HG02852 (cell line): Measurements from ENCODE around the gene ALDH3A1.

Experiments used
- ATAC-seq: cut with Tn5 transposase; IDR thresholded peaks from one replicate; pipeline ENCODE4 v1.9.1; 2021; ENCODE audit warnings: mild to moderate bottlenecking, moderate library complexity; ENCODE audit not compliant: unreplicated experiment

The ALDH3A1 gene

GRCh38 chr17:19742495-19742894 is 5.6 kb downstream of the ALDH3A1 start:
- no peak for ATAC-seq

- ATAC-seq, result no peak
Measured at GRCh38 chr17:19741832-19742457, 6.2 kb downstream of the ALDH3A1 start.

- ATAC-seq, result no peak
Measured at GRCh38 chr17:19740933-19741332, 7.2 kb downstream of the ALDH3A1 start.

- no peak for ATAC-seq
Measured at GRCh38 chr17:19739241-19740201, 8.6 kb downstream of the ALDH3A1 start.

- no peak for ATAC-seq
Measured at GRCh38 chr17:19738757-19739156, 9.3 kb downstream of the ALDH3A1 start.

GRCh38 chr17:19738073-19738449 is 10.0 kb downstream of the ALDH3A1 start:
- no peak for ATAC-seq

- ATAC-seq, result no peak
Measured at GRCh38 chr17:19737305-19738072, 10.6 kb downstream of the ALDH3A1 start.

- no peak for ATAC-seq
Measured at GRCh38 chr17:19736071-19736470, 12.0 kb downstream of the ALDH3A1 start.

GRCh38 chr17:19733953-19734526 is 14.1 kb downstream of the ALDH3A1 start:
- ATAC-seq, result no peak

- ATAC-seq, result no peak
Measured at GRCh38 chr17:19731626-19732025, 16.5 kb downstream of the ALDH3A1 start.

- no peak for ATAC-seq
Measured at GRCh38 chr17:19730843-19731242, 17.3 kb downstream of the ALDH3A1 start.

GRCh38 chr17:19729900-19730299 is 18.2 kb downstream of the ALDH3A1 start:
- no peak for ATAC-seq

GRCh38 chr17:19728084-19728495 is 20.0 kb downstream of the ALDH3A1 start:
- no peak for ATAC-seq

- ATAC-seq, result no peak
Measured at GRCh38 chr17:19727501-19728078, 20.5 kb downstream of the ALDH3A1 start.

- no peak for ATAC-seq
Measured at GRCh38 chr17:19726631-19727376, 21.3 kb downstream of the ALDH3A1 start.

GRCh38 chr17:19725486-19725885 is 22.6 kb downstream of the ALDH3A1 start:
- no peak for ATAC-seq

GRCh38 chr17:19724501-19725420 is 23.3 kb downstream of the ALDH3A1 start:
- no peak for ATAC-seq

- no peak for ATAC-seq
Measured at GRCh38 chr17:19723964-19724363, 24.1 kb downstream of the ALDH3A1 start.
